ENCODE results near the gene E2F8.
A peak's percentile ranks its signal among the peaks of the same experiment; 100 is the strongest.

E2F8 gene

DNA sequence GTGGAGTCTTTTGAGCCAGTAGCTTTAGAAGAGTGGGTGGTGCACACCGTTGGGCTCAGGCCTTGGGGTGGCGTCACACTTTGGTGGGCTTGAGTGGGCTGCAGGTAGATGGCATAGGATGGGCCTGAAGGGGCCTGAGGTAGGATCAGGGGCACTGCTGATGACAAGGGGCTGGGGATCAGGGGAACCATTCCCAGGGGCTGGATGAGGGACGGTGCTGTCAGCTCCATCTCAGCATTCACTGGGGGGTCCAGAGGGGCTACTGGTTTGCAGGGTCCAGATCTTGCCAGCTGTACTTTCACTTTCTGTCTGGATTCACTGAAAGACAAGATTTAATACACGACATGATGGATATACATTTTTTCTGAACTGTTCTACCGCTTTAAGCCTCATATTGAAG is 11.1 kb downstream of the E2F8 start:
- Histone ChIP-seq H3K9ac (ENCODE audit: low read depth, low read length) (no peak overlapping the region), H2AFZ (ENCODE audit: low read depth, low read length) (no peak overlapping the region), H3K4me1 (ENCODE audit: insufficient read depth, low read length) (no peaks in the 10 kb centered on the region), H4K20me1 (ENCODE audit: insufficient read depth, low read length) (0 out of 2 replicates have a peak, but pooled peaks cover 3% of the 10 kb centered on the region), H3K4me3 (ENCODE audit: low read depth in 1 of 2, low read length in 2 of 2) (no peak overlapping the region), H3K79me2 (ENCODE audit: insufficient read depth, low read length) (no peaks in the 10 kb centered on the region), H3K27me3 (ENCODE audit: insufficient read depth, low read length, poor library complexity) (no peaks in the 10 kb centered on the region), H3K4me2 (ENCODE audit: insufficient read depth, low read length) (no peak overlapping the region), H3K9me3 (ENCODE audit: insufficient read depth, low read length, severe bottlenecking) (no peaks in the 10 kb centered on the region), H3K27ac (ENCODE audit: low read length) (no peak overlapping the region), H3K36me3 (ENCODE audit: insufficient read depth, low read length) (peaks cover 98% of the 10 kb centered on the region)
- no peak for TF ChIP-seq EZH2 (IDR thresholded peaks at IDR 0.05; ENCODE audit: borderline replicate concordance, low read depth, low read length, severe bottlenecking)
- peak; percentile 35; the same call in 1 of the 3 replicates for ATAC-seq (ENCODE audit: insufficient read depth, low read depth)
- no peak for DNase-seq

GRCh38 chr11:19228968-19229367 is 11.8 kb downstream of the E2F8 start:
- no peaks in the 10 kb centered on the region for H3K79me2 ChIP-seq (ENCODE audit: insufficient read depth, low read length)
- H3K27ac ChIP-seq (ENCODE audit: low read length): no peak overlapping the region
- H3K36me3 ChIP-seq (ENCODE audit: insufficient read depth, low read length): peaks cover 98% of the 10 kb centered on the region
- no peak overlapping the region for H3K9ac ChIP-seq (ENCODE audit: low read depth, low read length)
- ATAC-seq (ENCODE audit: insufficient read depth, low read depth) (no peak), DNase-seq (no peak)
- H3K4me3 ChIP-seq (ENCODE audit: low read depth in 1 of 2, low read length in 2 of 2): no peak overlapping the region
- 0 out of 2 replicates have a peak, but pooled peaks cover 3% of the 10 kb centered on the region for H4K20me1 ChIP-seq (ENCODE audit: insufficient read depth, low read length)
- no peak overlapping the region for H2AFZ ChIP-seq (ENCODE audit: low read depth, low read length)
- H3K9me3 ChIP-seq (ENCODE audit: insufficient read depth, low read length, severe bottlenecking): no peaks in the 10 kb centered on the region
- no peak for TF ChIP-seq EZH2 (IDR thresholded peaks at IDR 0.05; ENCODE audit: borderline replicate concordance, low read depth, low read length, severe bottlenecking)
- H3K4me2 ChIP-seq (ENCODE audit: insufficient read depth, low read length): no peak overlapping the region
- no peaks in the 10 kb centered on the region for H3K27me3 ChIP-seq (ENCODE audit: insufficient read depth, low read length, poor library complexity)
- H3K4me1 ChIP-seq (ENCODE audit: insufficient read depth, low read length): no peaks in the 10 kb centered on the region

DNA sequence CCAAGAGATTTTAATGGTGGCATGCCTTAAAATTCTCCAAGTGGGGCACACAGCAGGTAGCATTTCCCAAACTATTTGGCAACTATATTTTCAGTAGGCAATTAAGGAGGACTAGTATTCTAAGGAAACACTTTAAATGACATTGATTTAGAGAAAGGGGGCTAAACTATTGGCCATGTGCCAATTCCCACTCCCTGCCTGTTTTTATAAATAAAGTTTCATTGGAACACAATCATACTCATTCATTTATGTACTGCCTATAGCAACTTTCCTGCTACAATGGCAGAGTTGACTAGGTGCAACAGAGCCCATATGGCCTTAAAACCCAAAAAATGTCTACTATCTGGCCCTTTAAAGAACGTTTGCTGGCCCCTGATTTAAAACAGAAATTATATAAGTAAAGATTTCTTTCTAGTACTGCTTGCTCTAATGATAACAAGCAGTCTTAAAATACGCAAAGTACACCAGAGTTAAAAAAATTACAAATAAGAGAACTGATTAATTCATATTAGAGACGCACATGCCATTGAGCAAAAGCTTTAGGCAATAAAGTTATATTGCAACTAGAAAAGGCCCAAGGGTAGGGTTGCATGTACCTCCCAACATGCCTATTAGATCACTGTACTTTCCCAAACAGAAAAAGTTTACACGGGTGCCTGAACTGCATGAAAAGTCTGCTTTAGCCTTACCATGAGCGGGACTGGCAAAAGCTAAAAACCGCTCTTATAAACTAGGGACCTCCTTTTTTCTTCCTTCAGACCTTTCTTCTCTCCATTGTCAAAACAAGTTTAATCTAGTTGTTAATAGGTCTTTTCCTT is 14.2 kb downstream of the E2F8 start:
- H3K4me2 ChIP-seq (ENCODE audit: insufficient read depth, low read length): no peak overlapping the region
- no peak overlapping the region for H3K9ac ChIP-seq (ENCODE audit: low read depth, low read length)
- no peaks in the 10 kb centered on the region for H3K4me1 ChIP-seq (ENCODE audit: insufficient read depth, low read length)
- H3K27ac ChIP-seq (ENCODE audit: low read length): no peak overlapping the region
- TF ChIP-seq EZH2 (IDR thresholded peaks at IDR 0.05; ENCODE audit: borderline replicate concordance, low read depth, low read length, severe bottlenecking): no peak
- TF ChIP-seq, protein P1, sequence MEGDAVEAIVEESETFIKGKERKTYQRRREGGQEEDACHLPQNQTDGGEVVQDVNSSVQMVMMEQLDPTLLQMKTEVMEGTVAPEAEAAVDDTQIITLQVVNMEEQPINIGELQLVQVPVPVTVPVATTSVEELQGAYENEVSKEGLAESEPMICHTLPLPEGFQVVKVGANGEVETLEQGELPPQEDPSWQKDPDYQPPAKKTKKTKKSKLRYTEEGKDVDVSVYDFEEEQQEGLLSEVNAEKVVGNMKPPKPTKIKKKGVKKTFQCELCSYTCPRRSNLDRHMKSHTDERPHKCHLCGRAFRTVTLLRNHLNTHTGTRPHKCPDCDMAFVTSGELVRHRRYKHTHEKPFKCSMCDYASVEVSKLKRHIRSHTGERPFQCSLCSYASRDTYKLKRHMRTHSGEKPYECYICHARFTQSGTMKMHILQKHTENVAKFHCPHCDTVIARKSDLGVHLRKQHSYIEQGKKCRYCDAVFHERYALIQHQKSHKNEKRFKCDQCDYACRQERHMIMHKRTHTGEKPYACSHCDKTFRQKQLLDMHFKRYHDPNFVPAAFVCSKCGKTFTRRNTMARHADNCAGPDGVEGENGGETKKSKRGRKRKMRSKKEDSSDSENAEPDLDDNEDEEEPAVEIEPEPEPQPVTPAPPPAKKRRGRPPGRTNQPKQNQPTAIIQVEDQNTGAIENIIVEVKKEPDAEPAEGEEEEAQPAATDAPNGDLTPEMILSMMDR (IDR thresholded peaks at IDR 0.05; ENCODE audit: borderline replicate concordance, extremely low read depth, low read length, poor library complexity, severe bottlenecking): no peak
- H3K4me3 ChIP-seq (ENCODE audit: low read depth in 1 of 2, low read length in 2 of 2): no peak overlapping the region
- no peak overlapping the region for H2AFZ ChIP-seq (ENCODE audit: low read depth, low read length)
- no peaks in the 10 kb centered on the region for H3K27me3 ChIP-seq (ENCODE audit: insufficient read depth, low read length, poor library complexity)
- H3K9me3 ChIP-seq (ENCODE audit: insufficient read depth, low read length, severe bottlenecking): no peaks in the 10 kb centered on the region
- H3K79me2 ChIP-seq (ENCODE audit: insufficient read depth, low read length): no peaks in the 10 kb centered on the region
- peaks cover 84% of the 10 kb centered on the region for H3K36me3 ChIP-seq (ENCODE audit: insufficient read depth, low read length)
- ATAC-seq (ENCODE audit: insufficient read depth, low read depth): no peak
- 0 out of 2 replicates have a peak, but pooled peaks cover 3% of the 10 kb centered on the region for H4K20me1 ChIP-seq (ENCODE audit: insufficient read depth, low read length)
- DNase-seq: no peak

DNA sequence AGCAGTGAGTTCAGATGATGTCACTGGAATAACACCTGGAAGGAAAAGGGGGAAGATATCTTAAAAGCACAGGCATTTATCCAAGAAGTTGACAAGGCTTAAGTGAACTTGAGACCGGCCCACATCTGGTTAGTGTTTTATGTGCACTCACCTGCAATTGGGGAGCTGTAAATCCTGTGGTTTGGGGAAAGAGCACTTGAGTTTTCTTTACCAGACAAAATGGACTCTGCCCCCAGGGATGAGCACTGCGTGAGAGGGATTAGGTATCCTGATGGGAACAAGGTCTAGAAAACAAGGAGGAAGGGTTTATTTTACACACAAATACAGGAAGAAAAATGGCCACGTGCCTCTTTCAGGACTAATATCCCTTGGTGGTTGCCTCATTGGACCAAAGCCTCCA is 15.2 kb downstream of the E2F8 start:
- Histone ChIP-seq H3K4me2 (ENCODE audit: insufficient read depth, low read length) (no peak overlapping the region), H3K79me2 (ENCODE audit: insufficient read depth, low read length) (no peaks in the 10 kb centered on the region), H3K27me3 (ENCODE audit: insufficient read depth, low read length, poor library complexity) (no peaks in the 10 kb centered on the region), H3K9me3 (ENCODE audit: insufficient read depth, low read length, severe bottlenecking) (no peaks in the 10 kb centered on the region), H4K20me1 (ENCODE audit: insufficient read depth, low read length) (0 out of 2 replicates have a peak, but pooled peaks cover 3% of the 10 kb centered on the region), H2AFZ (ENCODE audit: low read depth, low read length) (no peak overlapping the region), H3K36me3 (ENCODE audit: insufficient read depth, low read length) (peaks cover 73% of the 10 kb centered on the region), H3K4me1 (ENCODE audit: insufficient read depth, low read length) (no peaks in the 10 kb centered on the region), H3K27ac (ENCODE audit: low read length) (no peak overlapping the region), H3K4me3 (ENCODE audit: low read depth in 1 of 2, low read length in 2 of 2) (no peak overlapping the region), H3K9ac (ENCODE audit: low read depth, low read length) (no peak overlapping the region)
- DNase-seq: no peak
- TF ChIP-seq EZH2 (IDR thresholded peaks at IDR 0.05; ENCODE audit: borderline replicate concordance, low read depth, low read length, severe bottlenecking): no peak
- TF ChIP-seq, protein P1 (IDR thresholded peaks at IDR 0.05; ENCODE audit: borderline replicate concordance, extremely low read depth, low read length, poor library complexity, severe bottlenecking): no peak
- no peak for ATAC-seq (ENCODE audit: insufficient read depth, low read depth)
